Ascending aorta (tissue), 2 donors: Measurements from ENCODE around the gene GPALPP1. TPM values are rescaled to one million over a fixed set of nuclear protein-coding genes. Genes with fewer than 3 reads are reported as not detected.

Experiments used
- DNase-seq, 2 donors: peaks; one replicate each; pipeline ENCODE4 v3.0.0-alpha.2; 2019; ENCODE audit warnings: low spot score in 2 of 2
- H3K27ac ChIP-seq, 2 donors: fragments of 200-600 bp; sonication (generic); one replicate each; pipeline ENCODE4 v1.5.1; 2016 to 2017; ENCODE audit warnings: mild to moderate bottlenecking in 1 of 2
- H3K27me3 ChIP-seq: fragments of 200-600 bp; sonication (generic); one replicate; pipeline ENCODE4 v1.5.1; 2017
- H3K36me3 ChIP-seq, 2 donors: fragments of 200-600 bp; sonication (generic); one replicate each; pipeline ENCODE4 v1.5.1; 2016
- H3K4me1 ChIP-seq, 2 donors: fragments of 200-600 bp; sonication (generic); one replicate each; pipeline ENCODE4 v1.5.1; 2016 to 2017; ENCODE audit warnings: mild to moderate bottlenecking in 1 of 2
- H3K4me3 ChIP-seq, 2 donors: fragments of 200-600 bp; sonication (generic); one replicate each; pipeline ENCODE4 v1.5.1; 2016 to 2017; ENCODE audit warnings: mild to moderate bottlenecking in 1 of 2
- H3K9me3 ChIP-seq, 2 donors: fragments of 200-600 bp; sonication (generic); one replicate each; pipeline ENCODE4 v1.5.1; 2016
- CTCF ChIP-seq, 3 experiments: fragments of 200-600 bp in 2 of 3; fragments of 450-650 bp in 1 of 3; sonication (generic) in 2 of 3; IDR thresholded peaks; one replicate each; pipeline ENCODE4 v1.5.1; 2016 to 2019; ENCODE audit warnings: antibody characterized with exemption in 3 of 3, mild to moderate bottlenecking in 1 of 3, moderate library complexity in 1 of 3
- intact Hi-C: fragments of 100-400 bp; cut with DNase I; formaldehyde crosslinking; loops from one replicate; pipeline ENCODE4 v1.15.1; 2023
- total RNA-seq: library from RNA; depleted of rRNA; stranded (reverse); fragments of >200 nt; gene quantifications from one replicate; pipeline ENCODE4 v1.1.0, GENCODE V29; 2016

The GPALPP1 gene
- total RNA-seq, 1 donor from 2014 or later, result 10.3 TPM

GRCh38 chr13:45068036-45069001 lies 79.0 kb downstream of the GPALPP1 start:
- DNase-seq, result peak in 1 of 2 donors; percentile 9
- no peaks in the 10 kb centered on the region for H3K36me3 ChIP-seq
- H3K9me3 ChIP-seq, result no peaks in the 10 kb centered on the region
- no peak for TF ChIP-seq CTCF (IDR thresholded peaks at IDR 0.05)
- no peak overlapping the region for H3K4me3 ChIP-seq
- H3K4me1 ChIP-seq, result no peaks in the 10 kb centered on the region
- H3K27me3 ChIP-seq, result no peaks in the 10 kb centered on the region
- intact Hi-C loops, result no loop called here
- H3K27ac ChIP-seq, result no peak overlapping the region

GRCh38 chr13:45073809-45074208 lies 84.5 kb downstream of the GPALPP1 start:
- no peak for TF ChIP-seq CTCF (IDR thresholded peaks at IDR 0.05)
- H3K4me1 ChIP-seq, result no peaks in the 10 kb centered on the region
- intact Hi-C loops, result no loop called here
- no peak overlapping the region for H3K4me3 ChIP-seq
- H3K27ac ChIP-seq, result no peak overlapping the region
- no peaks in the 10 kb centered on the region for H3K27me3 ChIP-seq
- no peaks in the 10 kb centered on the region for H3K36me3 ChIP-seq
- DNase-seq, result no peak
- H3K9me3 ChIP-seq, result no peaks in the 10 kb centered on the region

- Histone ChIP-seq H3K4me1 (no peaks in the 10 kb centered on the region), H3K27ac (no peak overlapping the region), H3K36me3 (no peaks in the 10 kb centered on the region), H3K27me3 (no peaks in the 10 kb centered on the region), H3K4me3 (no peak overlapping the region), H3K9me3 (no peaks in the 10 kb centered on the region)
- intact Hi-C loops, result no loop called here
- DNase-seq, result no peak
- no peak for TF ChIP-seq CTCF (IDR thresholded peaks at IDR 0.05)
Observed at GRCh38 chr13:45074721-45075120, 85.4 kb downstream of the GPALPP1 start.

- Histone ChIP-seq H3K27ac (no peak overlapping the region), H3K4me3 (no peak overlapping the region), H3K27me3 (no peaks in the 10 kb centered on the region), H3K9me3 (no peaks in the 10 kb centered on the region), H3K4me1 (no peaks in the 10 kb centered on the region), H3K36me3 (no peaks in the 10 kb centered on the region)
- DNase-seq, result no peak
- intact Hi-C loops, result no loop called here
- TF ChIP-seq CTCF (IDR thresholded peaks at IDR 0.05), result no peak
Observed at GRCh38 chr13:45078003-45078402, 88.7 kb downstream of the GPALPP1 start.

Other genes starting within 250 kb of the GPALPP1 start
- gene NUFIP1, start 67 bp upstream of the GPALPP1 start, total RNA-seq, result 3.1 TPM
- 6.4 TPM for gene GTF2F2, start 131.0 kb downstream of the GPALPP1 start, total RNA-seq
- not detected for gene KCTD4, start 211.5 kb downstream of the GPALPP1 start, total RNA-seq